T-cell (primary cell): ENCODE measurements around the gene HTR6. TPM values are rescaled to one million over a fixed set of nuclear protein-coding genes. Genes with fewer than 3 reads are reported as not detected.

Experiments used
- ATAC-seq, 4 experiments: fragments of 200-7000 bp in 3 of 4; fragments of 150-1000 bp in 1 of 4; cut with Tn5 transposase; replicated peaks in 1 of 4; 1 replicate in 3 of 4; 2 replicates in 1 of 4; pipeline ENCODE4 v1.10.0; 2021; ENCODE audit warnings: moderate library complexity in 3 of 4, mild to moderate bottlenecking in 2 of 4, moderate number of reproducible peaks in 1 of 4
- CTCF ChIA-PET, 2 donors: fragments of 300-600 bp; sonication (Branson Sonifier 250); formaldehyde crosslinking; loops; one replicate each; lab custom pipeline; 2022; ENCODE audit warnings: antibody characterized with exemption in 2 of 2; lab: Charles Lee
- POLR2A ChIA-PET, 2 donors: fragments of 300-600 bp; sonication (Branson Sonifier 250); formaldehyde crosslinking; loops; one replicate each; lab custom pipeline; 2022; ENCODE audit warnings: antibody characterized with exemption in 2 of 2; lab: Charles Lee
- DNase-seq, 35 experiments: peaks; one replicate each; pipeline versions ENCODE4 v3.0.0 to v3.0.0-alpha.2; 2013 to 2023
- H3K27ac ChIP-seq: one replicate; pipeline ENCODE4 v1.5.1; 2013; ENCODE audit warnings: low read length
- H3K27me3 ChIP-seq, 2 experiments: replicated peaks in 1 of 2; 1 replicate in 1 of 2; 2 replicates in 1 of 2; pipeline versions ENCODE4 v1.6.1 to v1.7.0; 2013; ENCODE audit warnings: low read length in 1 of 2, mixed read lengths in 1 of 2; ENCODE audit not compliant: control insufficient read depth in 2 of 2, insufficient read depth in 2 of 2; ENCODE audit errors: extremely low read depth in 1 of 2
- H3K36me3 ChIP-seq, 2 donors: 1 replicate in 1 of 2; 2 replicates in 1 of 2; pipeline versions ENCODE4 v1.6.1 to v1.7.0; 2013; ENCODE audit warnings: low read length in 1 of 2; ENCODE audit not compliant: control insufficient read depth in 2 of 2, insufficient read depth in 1 of 2; ENCODE audit errors: extremely low read depth in 1 of 2
- H3K4me1 ChIP-seq, 2 experiments: 1 replicate in 1 of 2; 2 replicates in 1 of 2; pipeline versions ENCODE4 v1.6.1 to v1.7.0; 2013; ENCODE audit warnings: low read length in 2 of 2, mixed read lengths in 1 of 2; ENCODE audit not compliant: insufficient read depth in 2 of 2, control insufficient read depth in 1 of 2; ENCODE audit errors: extremely low read depth in 1 of 2
- H3K4me3 ChIP-seq, 2 donors: 1 replicate in 1 of 2; 2 replicates in 1 of 2; pipeline versions ENCODE4 v1.5.1 to v1.7.0; 2013; ENCODE audit warnings: mild to moderate bottlenecking in 2 of 2, low read length in 1 of 2, moderate library complexity in 1 of 2; ENCODE audit not compliant: control insufficient read depth in 1 of 2; ENCODE audit errors: extremely low read depth in 1 of 2
- H3K9me3 ChIP-seq: 2 replicates; pipeline ENCODE4 v1.7.0; 2013
- H3K27ac Mint-ChIP-seq, 2 donors: one replicate each; pipeline ENCODE4 v1.8.0; 2020 to 2021; ENCODE audit warnings: mild to moderate bottlenecking in 2 of 2, mixed read lengths in 2 of 2
- H3K27me3 Mint-ChIP-seq, 2 donors: one replicate each; pipeline ENCODE4 v1.8.0; 2021 to 2022; ENCODE audit warnings: mixed read lengths in 2 of 2
- H3K36me3 Mint-ChIP-seq: one replicate; pipeline ENCODE4 v1.8.0; 2021; ENCODE audit warnings: mixed read lengths
- H3K4me1 Mint-ChIP-seq, 3 donors: one replicate each; pipeline ENCODE4 v1.8.0; 2020 to 2022; ENCODE audit warnings: mixed read lengths in 3 of 3, mild to moderate bottlenecking in 1 of 3
- H3K4me3 Mint-ChIP-seq, 3 donors: one replicate each; pipeline ENCODE4 v1.8.0; 2020 to 2022; ENCODE audit warnings: mild to moderate bottlenecking in 3 of 3, mixed read lengths in 3 of 3, moderate library complexity in 3 of 3
- H3K9me3 Mint-ChIP-seq, 3 donors: one replicate each; pipeline ENCODE4 v1.8.0; 2020 to 2022; ENCODE audit warnings: mixed read lengths in 3 of 3
- WGBS: methylation state at CpG from one replicate; pipeline ENCODE4 v1.1.5; 2013; ENCODE audit warnings: missing lambda C conversion rate; ENCODE audit not compliant: insufficient coverage; 5-methylcytosine and 5-hydroxymethylcytosine counted together
- total RNA-seq, 35 experiments: library from RNA in 6 of 35; stranded (reverse) in 6 of 35; fragments of 120-200 nt in 1 of 35; gene quantifications; one replicate each; pipeline versions ENCODE4 v1.2.1 to v1.2.4 and lab custom pipeline; 2013 to 2026

Gene HTR6
- total RNA-seq, 5 donors from 2014 or later (not counting 1 experiment from before 2014, with no cell fraction given): 0.16 to 0.90 (median 0.19) TPM

- ATAC-seq: no peak
- no peaks in the 10 kb centered on the region for H3K36me3 Mint-ChIP-seq
- peak in 6 of 35 experiments; percentile 14 to 40 (median 22) for DNase-seq
- peaks cover 0 to 2% of the 10 kb centered on the region in 2 donors for H3K36me3 ChIP-seq
- H3K9me3 ChIP-seq: no peaks in the 10 kb centered on the region
- CTCF ChIA-PET: interaction anchor here in 1 of 2 donors (0.8 to 1.0 kb wide), 2 partner anchors 14 to 289 kb away, joined by 3 to 4 read pairs; no protein-coding TSS in a partner anchor
- H3K9me3 Mint-ChIP-seq: no peaks in the 10 kb centered on the region
- POLR2A ChIA-PET: no interaction called here
- peaks cover 0 to 15% of the 10 kb centered on the region in 2 experiments for H3K27me3 ChIP-seq
- no peak overlapping the region for H3K27ac Mint-ChIP-seq
- WGBS: 61% methylated on average over 6 of the region's 13 CpGs
- H3K4me3 ChIP-seq: no peak overlapping the region
- peaks cover 0 to 6% of the 10 kb centered on the region in 2 donors for H3K27me3 Mint-ChIP-seq
- H3K4me1 ChIP-seq: no peaks in the 10 kb centered on the region
- no peak overlapping the region for H3K4me3 Mint-ChIP-seq
- H3K4me1 Mint-ChIP-seq: peaks cover 0 to 2% (median 0%) of the 10 kb centered on the region in 3 donors
- H3K27ac ChIP-seq: no peak overlapping the region
These were observed 11.8 kb downstream of the HTR6 start for GRCh38 chr1:19676438-19676922.

- H3K4me1 Mint-ChIP-seq: peaks cover 0 to 6% (median 0%) of the 10 kb centered on the region in 3 donors
- no peak overlapping the region for H3K4me3 Mint-ChIP-seq
- ATAC-seq (no peak), DNase-seq (no peak)
- Histone ChIP-seq H3K4me3 (no peak overlapping the region), H3K36me3 (peaks cover 0 to 2% of the 10 kb centered on the region in 2 donors), H3K27me3 (peaks cover 0 to 4% of the 10 kb centered on the region in 2 experiments), H3K4me1 (no peaks in the 10 kb centered on the region), H3K27ac (no peak overlapping the region), H3K9me3 (no peaks in the 10 kb centered on the region)
- no peak overlapping the region for H3K27ac Mint-ChIP-seq
- 67% methylated on average over 8 of the region's 11 CpGs for WGBS
- H3K9me3 Mint-ChIP-seq: no peaks in the 10 kb centered on the region
- ChIA-PET CTCF (no interaction called here), POLR2A (no interaction called here)
- peaks cover 0 to 6% of the 10 kb centered on the region in 2 donors for H3K27me3 Mint-ChIP-seq
- H3K36me3 Mint-ChIP-seq: peaks cover 4% of the 10 kb centered on the region
These were observed 13.8 kb downstream of the HTR6 start for GRCh38 chr1:19678493-19678892.

- H3K36me3 ChIP-seq: peaks cover 2% of the 10 kb centered on the region in 2 donors
- Mint-ChIP-seq H3K27me3 (peaks cover 0 to 6% of the 10 kb centered on the region in 2 donors), H3K27ac (no peak overlapping the region), H3K36me3 (peaks cover 4% of the 10 kb centered on the region), H3K4me1 (peaks cover 0 to 6% (median 0%) of the 10 kb centered on the region in 3 donors), H3K9me3 (no peaks in the 10 kb centered on the region), H3K4me3 (no peak overlapping the region)
- no peak for ATAC-seq
- WGBS: 94% methylated on average over 34 of the region's 34 CpGs
- no peak overlapping the region for H3K4me3 ChIP-seq
- H3K4me1 ChIP-seq: no peaks in the 10 kb centered on the region
- H3K27ac ChIP-seq: no peak overlapping the region
- no peak for DNase-seq
- CTCF ChIA-PET: no interaction called here
- POLR2A ChIA-PET: no interaction called here
- peaks cover 0 to 4% of the 10 kb centered on the region in 2 experiments for H3K27me3 ChIP-seq
- H3K9me3 ChIP-seq: no peaks in the 10 kb centered on the region
These were observed 14.3 kb downstream of the HTR6 start for GRCh38 chr1:19678931-19679453.

- WGBS: 83% methylated on average over 4 of the region's 4 CpGs
These were observed 15.0 kb downstream of the HTR6 start for GRCh38 chr1:19679691-19680090.

GRCh38 chr1:19680644-19681043 is 16.0 kb downstream of the HTR6 start:
- Histone ChIP-seq H3K4me1 (no peaks in the 10 kb centered on the region), H3K9me3 (no peaks in the 10 kb centered on the region), H3K36me3 (peaks cover 2 to 3% of the 10 kb centered on the region in 2 donors), H3K4me3 (no peak overlapping the region), H3K27me3 (no peaks in the 10 kb centered on the region), H3K27ac (no peak overlapping the region)
- Mint-ChIP-seq H3K9me3 (no peaks in the 10 kb centered on the region), H3K27me3 (peaks cover 0 to 3% of the 10 kb centered on the region in 2 donors), H3K27ac (no peak overlapping the region), H3K4me3 (no peak overlapping the region), H3K36me3 (peaks cover 4% of the 10 kb centered on the region), H3K4me1 (peaks cover 0 to 6% (median 0%) of the 10 kb centered on the region in 3 donors)
- ATAC-seq (no peak), DNase-seq (no peak)
- WGBS: 78% methylated on average over 1 of the region's 7 CpGs
- CTCF ChIA-PET: no interaction called here
- POLR2A ChIA-PET: no interaction called here

More at GRCh38 chr1:19679691-19680090, 15.0 kb downstream of the HTR6 start:
- peaks cover 0 to 6% of the 10 kb centered on the region in 2 donors for H3K27me3 Mint-ChIP-seq
- ChIA-PET POLR2A (no interaction called here), CTCF (no interaction called here)
- H3K27ac Mint-ChIP-seq: no peak overlapping the region
- H3K4me3 Mint-ChIP-seq: no peak overlapping the region
- Histone ChIP-seq H3K36me3 (peaks cover 2 to 3% of the 10 kb centered on the region in 2 donors), H3K27ac (no peak overlapping the region), H3K4me3 (no peak overlapping the region), H3K4me1 (no peaks in the 10 kb centered on the region), H3K27me3 (peaks cover 0 to 3% of the 10 kb centered on the region in 2 experiments), H3K9me3 (no peaks in the 10 kb centered on the region)
- H3K9me3 Mint-ChIP-seq: no peaks in the 10 kb centered on the region
- peaks cover 4% of the 10 kb centered on the region for H3K36me3 Mint-ChIP-seq
- H3K4me1 Mint-ChIP-seq: peaks cover 0 to 6% (median 0%) of the 10 kb centered on the region in 3 donors
- ATAC-seq (no peak), DNase-seq (no peak)

- Mint-ChIP-seq H3K4me3 (no peak overlapping the region), H3K27me3 (no peaks in the 10 kb centered on the region), H3K36me3 (peaks cover 4% of the 10 kb centered on the region), H3K27ac (no peak overlapping the region), H3K9me3 (no peaks in the 10 kb centered on the region), H3K4me1 (peaks cover 2 to 15% (median 9%) of the 10 kb centered on the region in 3 donors)
- no peaks in the 10 kb centered on the region for H3K9me3 ChIP-seq
- CTCF ChIA-PET: no interaction called here
- no peak for DNase-seq
- POLR2A ChIA-PET: no interaction called here
- no peak overlapping the region for H3K4me3 ChIP-seq
- H3K4me1 ChIP-seq: peaks cover under 1 to 7% of the 10 kb centered on the region in 2 experiments
- H3K36me3 ChIP-seq: peaks cover 3% of the 10 kb centered on the region in 2 donors
- H3K27ac ChIP-seq: no peak overlapping the region
- WGBS: 97% methylated on average over 3 of the region's 3 CpGs
- H3K27me3 ChIP-seq: no peaks in the 10 kb centered on the region
- ATAC-seq: no peak
These were observed 17.6 kb downstream of the HTR6 start for GRCh38 chr1:19682257-19682656.
